Smooth muscle cell (in vitro differentiated cells): ENCODE data around the gene SKI. TPM values are rescaled to one million over a fixed set of nuclear protein-coding genes. Genes with fewer than 3 reads are reported as not detected.

Experiments used
- DNase-seq: peaks from one replicate; lab custom pipeline; 2025; ENCODE audit not compliant: unreplicated experiment; lab: John Stamatoyannopoulos, UW
- H2AFZ ChIP-seq: fragments of 200-600 bp; sonication (generic); 2 replicates; pipeline ENCODE4 v1.6.0; 2016; ENCODE audit warnings: antibody characterized with exemption, low read depth, mild to moderate bottlenecking
- H3F3A ChIP-seq: fragments of 200-600 bp; sonication (generic); 2 replicates; pipeline ENCODE4 v1.6.0; 2017; ENCODE audit warnings: antibody characterized with exemption, low read depth
- H3K27ac ChIP-seq: fragments of 200-600 bp; sonication (generic); 2 replicates; pipeline ENCODE4 v1.5.1; 2016; ENCODE audit warnings: low read depth, mild to moderate bottlenecking
- H3K27me3 ChIP-seq: fragments of 200-600 bp; sonication (generic); 2 replicates; pipeline ENCODE4 v1.6.1; 2016; ENCODE audit warnings: low read depth, mild to moderate bottlenecking
- H3K36me3 ChIP-seq: fragments of 200-600 bp; sonication (generic); 2 replicates; pipeline ENCODE4 v1.5.1; 2016; ENCODE audit warnings: low read depth
- H3K4me1 ChIP-seq: fragments of 200-600 bp; sonication (generic); 2 replicates; pipeline ENCODE4 v1.5.1; 2016; ENCODE audit warnings: low read depth
- H3K4me2 ChIP-seq: fragments of 200-600 bp; sonication (generic); 2 replicates; pipeline ENCODE4 v1.6.0; 2016; ENCODE audit warnings: mild to moderate bottlenecking
- H3K4me3 ChIP-seq: fragments of 200-600 bp; sonication (generic); 2 replicates; pipeline ENCODE4 v1.5.1; 2016; ENCODE audit warnings: mild to moderate bottlenecking
- H3K79me2 ChIP-seq: fragments of 200-600 bp; sonication (generic); 2 replicates; pipeline ENCODE4 v1.6.0; 2016; ENCODE audit warnings: low read depth, mild to moderate bottlenecking
- H3K9ac ChIP-seq: fragments of 200-600 bp; sonication (generic); 2 replicates; pipeline ENCODE4 v1.6.0; 2016; ENCODE audit warnings: low read depth
- H3K9me3 ChIP-seq: fragments of 200-600 bp; sonication (generic); replicated peaks from 2 replicates; pipeline ENCODE4 v1.5.1; 2016; ENCODE audit warnings: low read depth
- H4K20me1 ChIP-seq: fragments of 200-600 bp; sonication (generic); 2 replicates; pipeline ENCODE4 v1.6.0; 2016; ENCODE audit warnings: low read depth
- WGBS: methylation state at CpG from one replicate; pipeline ENCODE4 v1.1.7; 2016; ENCODE audit warnings: low lambda C conversion rate; 5-methylcytosine and 5-hydroxymethylcytosine counted together
- polyA plus RNA-seq: library from polyadenylated mRNA; unstranded; fragments of >200 nt; fragmentation: Nextera tagmentation; extraction: Ambion mirVana; gene quantifications from 2 replicates; pipeline ENCODE4 v1.2.1, GENCODE V29; 2016
- total RNA-seq: library from RNA; depleted of rRNA; stranded (reverse); fragments of >200 nt; gene quantifications from 2 replicates; pipeline ENCODE4 v1.2.3, GENCODE V29; 2014
- TF ChIP-seq, protein P1 (sequence below): fragments of 200-600 bp; sonication (generic); IDR thresholded peaks from 2 replicates; pipeline ENCODE4 v1.5.1; 2017; ENCODE audit warnings: borderline replicate concordance, mild to moderate bottlenecking, antibody characterized with exemption; ENCODE audit not compliant: insufficient read depth, poor library complexity, severe bottlenecking

SKI gene
- total and polyA plus RNA-seq, 2 experiments from 2014 or later: 4.2 to 19.6 TPM

DNA sequence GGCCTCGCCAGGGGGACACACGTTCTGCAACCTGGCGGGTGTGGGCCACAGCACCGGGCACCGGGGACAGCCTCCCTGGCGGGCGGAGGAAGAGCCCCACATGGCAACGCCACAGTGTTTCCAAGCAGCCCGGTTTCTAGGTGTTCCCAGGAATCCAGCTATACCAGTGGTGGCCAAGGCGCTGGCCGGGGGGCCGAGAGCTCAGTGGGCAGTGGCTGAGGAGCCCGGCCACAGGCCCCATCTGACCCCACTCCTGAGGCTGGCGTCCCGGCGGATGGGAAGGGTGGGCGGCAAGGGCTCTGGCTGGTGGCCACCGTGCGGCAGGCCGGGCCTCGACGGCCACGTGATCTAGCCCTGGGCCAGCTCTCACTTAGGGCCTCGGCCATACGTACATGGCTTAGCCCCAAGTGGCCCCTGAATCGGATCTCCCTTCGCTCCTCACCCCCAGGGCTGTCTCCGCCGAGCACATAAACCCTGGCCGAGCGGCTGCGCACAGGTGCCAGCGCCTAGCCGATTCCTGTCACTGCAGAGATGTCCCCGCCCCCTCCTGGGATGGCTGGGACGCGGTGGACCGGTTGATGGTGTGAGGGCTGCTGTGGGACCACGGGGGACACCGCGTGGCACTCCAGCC lies 94.6 kb downstream of the SKI start:
- H4K20me1 ChIP-seq: no peaks in the 10 kb centered on the region
- peak overlapping the region; percentile 31 for H3K4me3 ChIP-seq
- WGBS: 86% methylated on average over 41 of the region's 41 CpGs
- peak overlapping the region; percentile 94 for H3K27ac ChIP-seq
- H3K79me2 ChIP-seq: no peaks in the 10 kb centered on the region
- peak overlapping the region; percentile 69 for H3K4me2 ChIP-seq
- no peak for DNase-seq
- H2AFZ ChIP-seq: no peak overlapping the region
- H3F3A ChIP-seq: peaks cover 5% of the 10 kb centered on the region
- peaks cover 28% of the 10 kb centered on the region for H3K4me1 ChIP-seq
- H3K9me3 ChIP-seq: no peaks in the 10 kb centered on the region
- peak overlapping the region; percentile 91 for H3K9ac ChIP-seq
- no peaks in the 10 kb centered on the region for H3K36me3 ChIP-seq
- TF ChIP-seq, protein P1, sequence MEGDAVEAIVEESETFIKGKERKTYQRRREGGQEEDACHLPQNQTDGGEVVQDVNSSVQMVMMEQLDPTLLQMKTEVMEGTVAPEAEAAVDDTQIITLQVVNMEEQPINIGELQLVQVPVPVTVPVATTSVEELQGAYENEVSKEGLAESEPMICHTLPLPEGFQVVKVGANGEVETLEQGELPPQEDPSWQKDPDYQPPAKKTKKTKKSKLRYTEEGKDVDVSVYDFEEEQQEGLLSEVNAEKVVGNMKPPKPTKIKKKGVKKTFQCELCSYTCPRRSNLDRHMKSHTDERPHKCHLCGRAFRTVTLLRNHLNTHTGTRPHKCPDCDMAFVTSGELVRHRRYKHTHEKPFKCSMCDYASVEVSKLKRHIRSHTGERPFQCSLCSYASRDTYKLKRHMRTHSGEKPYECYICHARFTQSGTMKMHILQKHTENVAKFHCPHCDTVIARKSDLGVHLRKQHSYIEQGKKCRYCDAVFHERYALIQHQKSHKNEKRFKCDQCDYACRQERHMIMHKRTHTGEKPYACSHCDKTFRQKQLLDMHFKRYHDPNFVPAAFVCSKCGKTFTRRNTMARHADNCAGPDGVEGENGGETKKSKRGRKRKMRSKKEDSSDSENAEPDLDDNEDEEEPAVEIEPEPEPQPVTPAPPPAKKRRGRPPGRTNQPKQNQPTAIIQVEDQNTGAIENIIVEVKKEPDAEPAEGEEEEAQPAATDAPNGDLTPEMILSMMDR: no peak
- H3K27me3 ChIP-seq: no peaks in the 10 kb centered on the region

DNA sequence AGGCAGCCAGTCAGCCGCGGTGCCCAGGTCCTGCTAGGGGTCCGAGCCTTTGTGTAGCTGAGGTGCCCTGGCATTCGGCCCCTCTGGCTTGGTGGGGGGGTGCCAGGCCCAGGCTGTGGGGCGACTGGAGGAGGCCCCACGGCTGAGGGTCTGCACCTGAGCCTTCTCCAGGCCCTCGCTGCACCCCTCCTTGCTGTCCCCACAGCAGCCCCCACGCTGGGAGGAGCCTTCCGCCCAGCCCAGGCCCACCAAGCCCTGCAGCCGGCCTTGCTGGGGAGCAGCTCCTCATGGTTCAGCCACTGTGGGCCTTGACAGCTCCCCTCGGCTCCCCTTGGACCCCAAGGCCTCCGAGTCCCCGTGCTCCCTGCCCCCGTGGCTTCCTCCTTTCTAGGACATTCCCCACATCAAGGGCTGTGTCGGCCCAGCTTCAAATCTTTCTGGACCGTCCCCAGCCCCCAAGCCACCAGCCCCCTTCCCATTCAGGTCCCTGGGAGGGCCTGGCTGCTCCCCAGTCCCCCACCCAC lies 95.4 kb downstream of the SKI start:
- H3K27me3 ChIP-seq: no peaks in the 10 kb centered on the region
- no peaks in the 10 kb centered on the region for H3K9me3 ChIP-seq
- H3K27ac ChIP-seq: no peak overlapping the region
- TF ChIP-seq, protein P1: no peak
- no peaks in the 10 kb centered on the region for H4K20me1 ChIP-seq
- H2AFZ ChIP-seq: no peak overlapping the region
- no peak overlapping the region for H3K4me2 ChIP-seq
- H3K9ac ChIP-seq: no peak overlapping the region
- H3F3A ChIP-seq: peaks cover 5% of the 10 kb centered on the region
- peaks cover 28% of the 10 kb centered on the region for H3K4me1 ChIP-seq
- DNase-seq: no peak
- no peaks in the 10 kb centered on the region for H3K36me3 ChIP-seq
- WGBS: over 99% methylated on average over 15 of the region's 16 CpGs
- no peak overlapping the region for H3K4me3 ChIP-seq
- H3K79me2 ChIP-seq: no peaks in the 10 kb centered on the region

DNA sequence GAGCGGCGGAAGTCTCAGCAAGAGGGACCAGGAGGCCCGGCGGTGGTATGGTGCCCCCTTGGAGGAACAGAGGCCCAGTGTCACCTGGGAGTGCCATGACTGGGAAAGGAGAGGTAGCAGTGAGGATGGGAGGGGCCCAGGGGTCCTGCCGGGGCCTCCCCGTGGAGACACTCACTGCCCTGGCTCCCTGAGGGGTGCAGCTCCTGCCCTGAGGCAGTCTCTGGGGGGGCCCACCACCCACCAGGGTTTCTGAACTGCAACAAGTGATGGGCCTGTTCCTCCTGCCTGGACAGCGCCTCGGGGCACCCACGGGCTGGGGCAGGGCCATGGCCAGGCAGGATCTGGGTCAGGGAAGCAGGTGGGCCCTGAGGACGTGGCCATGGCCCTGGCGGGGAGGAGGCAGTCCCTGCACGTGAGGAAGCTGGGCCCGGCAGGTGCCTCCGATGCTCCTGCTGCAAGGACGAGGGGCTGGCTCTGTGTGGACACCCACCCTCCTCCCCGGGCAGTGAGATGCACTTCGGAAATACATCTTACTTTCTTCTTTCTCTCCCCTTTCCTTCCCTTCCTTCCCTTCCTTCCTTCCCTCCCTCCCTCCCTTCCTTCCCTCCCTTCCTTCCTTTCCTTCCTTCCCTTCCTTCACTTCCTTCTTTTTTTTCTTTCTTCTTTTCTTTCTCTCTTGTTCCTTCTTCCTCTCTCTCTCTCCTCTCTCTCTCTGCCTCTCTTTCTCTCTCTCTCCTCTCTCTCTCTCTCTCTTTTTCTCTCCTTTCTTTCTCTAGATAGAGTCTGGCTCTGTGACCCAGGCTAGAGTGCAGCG lies 96.6 kb downstream of the SKI start:
- H3K4me1 ChIP-seq: peaks cover 28% of the 10 kb centered on the region
- no peak for DNase-seq
- no peaks in the 10 kb centered on the region for H3K79me2 ChIP-seq
- no peak overlapping the region for H3K9ac ChIP-seq
- no peak overlapping the region for H2AFZ ChIP-seq
- H3K36me3 ChIP-seq: no peaks in the 10 kb centered on the region
- H4K20me1 ChIP-seq: no peaks in the 10 kb centered on the region
- no peaks in the 10 kb centered on the region for H3K27me3 ChIP-seq
- TF ChIP-seq, protein P1: no peak
- H3K9me3 ChIP-seq: no peaks in the 10 kb centered on the region
- no peaks in the 10 kb centered on the region for H3F3A ChIP-seq
- H3K4me3 ChIP-seq: no peak overlapping the region
- H3K4me2 ChIP-seq: no peak overlapping the region
- H3K27ac ChIP-seq: no peak overlapping the region
- 92% methylated on average over 18 of the region's 18 CpGs for WGBS
